Measurements from ENCODE around the gene FGF12. TPM values are rescaled to one million over a fixed set of nuclear protein-coding genes. Genes with fewer than 3 reads are reported as not detected.
A peak's percentile ranks its signal among the peaks of the same experiment; 100 is the strongest.

FGF12 gene
- total RNA-seq, 1 donor from 2014 or later: 136 TPM

- DNase-seq (ENCODE audit: low spot score in 2 of 2) (no peak), FAIRE-seq (no peak)
Measured at GRCh38 chr3:192168202-192168601, 559.1 kb downstream of the FGF12 start.

DNA sequence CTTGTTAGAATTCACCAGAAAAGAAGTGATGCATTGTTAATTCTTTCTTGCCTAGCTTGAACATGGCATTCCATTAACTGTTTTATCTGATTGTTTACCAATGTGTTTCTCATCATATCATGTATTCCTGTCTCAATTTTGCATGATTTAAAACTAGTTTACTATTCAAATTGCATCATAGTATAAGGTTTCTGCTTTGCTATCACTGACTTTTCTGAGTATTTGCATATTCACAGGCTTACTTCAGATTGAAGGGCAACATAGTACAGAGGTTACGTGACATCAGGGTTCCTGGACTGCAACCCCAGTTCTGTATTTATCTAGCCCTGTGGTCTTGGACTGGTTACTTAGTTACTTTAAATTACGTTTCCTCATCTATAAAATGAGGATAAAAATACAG is 561.8 kb downstream of the FGF12 start:
- FAIRE-seq (no peak), DNase-seq (ENCODE audit: low spot score in 2 of 2) (no peak)

- FAIRE-seq: no peak
- no peak for DNase-seq (ENCODE audit: low spot score in 2 of 2)
Measured at GRCh38 chr3:192161661-192162060, 565.7 kb downstream of the FGF12 start.

DNA sequence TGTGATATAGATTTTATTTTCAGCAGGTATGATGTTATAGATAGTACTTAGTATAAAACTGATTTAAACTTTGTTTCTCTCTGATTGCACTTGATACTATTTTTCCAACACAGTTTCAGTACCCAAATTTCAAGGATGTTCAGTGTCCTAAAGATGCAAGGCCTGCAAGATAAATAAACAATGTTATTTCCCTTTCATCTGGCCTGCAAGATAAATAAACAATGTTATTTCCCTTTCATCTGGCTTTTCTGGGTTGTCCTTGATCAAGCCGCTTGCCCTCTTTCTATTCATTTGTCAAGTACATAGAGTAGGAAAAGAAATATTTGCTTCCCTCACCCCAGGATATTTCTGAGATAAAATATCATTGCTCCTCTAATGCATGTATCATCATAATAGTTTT is 571.0 kb downstream of the FGF12 start:
- no peak for DNase-seq (ENCODE audit: low spot score in 2 of 2)
- no peak for FAIRE-seq

DNA sequence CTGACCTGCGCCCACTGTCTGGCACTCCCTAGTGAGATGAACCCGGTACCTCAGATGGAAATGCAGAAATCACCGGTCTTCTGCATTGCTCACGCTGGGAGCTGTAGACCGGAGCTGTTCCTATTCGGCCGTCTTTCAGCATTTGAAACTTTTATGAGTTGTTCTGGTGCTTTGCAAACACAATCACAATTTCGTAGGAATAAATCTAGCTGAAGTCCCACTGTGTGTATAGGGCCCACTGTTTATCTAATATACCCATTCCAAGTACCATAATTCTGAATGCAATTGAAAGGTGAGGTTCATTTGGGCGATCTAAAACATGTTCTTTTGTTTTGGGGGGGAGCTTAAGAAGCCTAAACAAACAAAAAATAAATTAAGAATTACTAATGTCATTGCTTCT is 572.1 kb downstream of the FGF12 start:
- FAIRE-seq: no peak
- no peak for DNase-seq (ENCODE audit: low spot score in 2 of 2)

GRCh38 chr3:192133271-192133670 is 594.1 kb downstream of the FGF12 start:
- DNase-seq (ENCODE audit: low spot score in 2 of 2) (no peak), FAIRE-seq (no peak)

GRCh38 chr3:192130534-192131132 is 596.7 kb downstream of the FGF12 start:
- DNase-seq (ENCODE audit: low spot score in 2 of 2): peak; percentile 10 to 22
- FAIRE-seq: no peak

- DNase-seq (ENCODE audit: low spot score in 2 of 2) (no peak), FAIRE-seq (peak; percentile 8)
Measured at GRCh38 chr3:192129586-192129985, 597.8 kb downstream of the FGF12 start.

GRCh38 chr3:192128922-192129321 is 598.4 kb downstream of the FGF12 start:
- DNase-seq (ENCODE audit: low spot score in 2 of 2): no peak

GRCh38 chr3:192128060-192128459 is 599.3 kb downstream of the FGF12 start:
- FAIRE-seq: no peak

More at GRCh38 chr3:192128922-192129321, 598.4 kb downstream of the FGF12 start:
- FAIRE-seq: no peak

GRCh38 chr3:192122832-192123594 is 604.3 kb downstream of the FGF12 start:
- FAIRE-seq: no peak
- DNase-seq (ENCODE audit: low spot score in 2 of 2): no peak

More at GRCh38 chr3:192128060-192128459, 599.3 kb downstream of the FGF12 start:
- no peak for DNase-seq (ENCODE audit: low spot score in 2 of 2)

- FAIRE-seq (no peak), DNase-seq (ENCODE audit: low spot score in 2 of 2) (no peak)
Measured at GRCh38 chr3:192121923-192122322, 605.4 kb downstream of the FGF12 start.

GRCh38 chr3:192108820-192109219 is 618.5 kb downstream of the FGF12 start:
- FAIRE-seq: no peak
- DNase-seq (ENCODE audit: low spot score in 2 of 2): no peak

GRCh38 chr3:192106543-192106942 is 620.8 kb downstream of the FGF12 start:
- no peak for FAIRE-seq
- DNase-seq (ENCODE audit: low spot score in 2 of 2): no peak

DNA sequence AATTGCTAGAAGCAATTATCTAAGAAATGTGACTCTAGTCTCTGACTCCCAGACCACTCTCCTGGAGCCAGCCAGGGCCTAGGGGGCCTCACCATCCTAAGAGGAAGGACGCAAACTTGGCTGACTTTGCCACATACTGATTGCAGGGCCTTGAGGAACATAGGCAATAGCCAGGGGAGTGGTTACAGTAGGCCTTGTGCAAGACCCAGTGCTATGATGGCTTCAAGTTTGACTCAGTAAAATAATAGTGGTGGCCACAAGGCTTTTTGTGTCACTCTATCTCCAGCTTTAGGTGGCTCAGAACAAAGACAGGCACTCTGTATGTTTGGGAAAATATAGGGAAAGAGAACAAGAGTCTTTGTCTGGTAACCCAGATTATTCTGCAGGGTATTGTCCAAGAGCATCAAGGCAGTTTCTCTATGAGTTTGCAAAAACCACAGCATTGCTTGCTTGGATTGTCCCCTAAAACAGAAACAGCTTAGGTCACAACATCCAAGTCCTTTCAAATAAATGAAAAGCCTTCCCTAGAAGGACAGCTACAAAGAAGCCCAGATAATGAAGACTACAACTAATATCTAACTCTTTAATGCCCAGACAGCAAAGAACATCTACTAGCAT is 634.8 kb downstream of the FGF12 start:
- no peak for FAIRE-seq
- DNase-seq (ENCODE audit: low spot score in 2 of 2): no peak

DNA sequence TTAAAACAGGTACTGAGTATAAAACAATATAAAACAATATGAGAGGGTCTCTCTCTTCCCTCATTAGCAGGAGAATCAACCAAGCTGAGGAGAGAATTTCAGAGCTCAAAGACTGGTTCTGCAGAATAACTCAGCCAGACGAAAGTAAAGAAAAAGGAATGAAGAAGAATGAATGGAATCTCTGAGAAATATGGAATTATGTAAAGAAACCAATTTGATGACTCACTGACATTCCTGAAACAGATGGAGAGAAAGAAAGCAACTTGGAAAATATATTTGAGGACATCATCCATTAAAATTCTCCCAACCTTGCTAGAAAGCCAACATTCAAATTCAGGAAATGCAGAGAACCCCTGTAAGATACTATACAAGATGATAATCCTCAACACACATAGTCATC is 635.5 kb downstream of the FGF12 start:
- no peak for FAIRE-seq
- no peak for DNase-seq (ENCODE audit: low spot score in 2 of 2)

DNA sequence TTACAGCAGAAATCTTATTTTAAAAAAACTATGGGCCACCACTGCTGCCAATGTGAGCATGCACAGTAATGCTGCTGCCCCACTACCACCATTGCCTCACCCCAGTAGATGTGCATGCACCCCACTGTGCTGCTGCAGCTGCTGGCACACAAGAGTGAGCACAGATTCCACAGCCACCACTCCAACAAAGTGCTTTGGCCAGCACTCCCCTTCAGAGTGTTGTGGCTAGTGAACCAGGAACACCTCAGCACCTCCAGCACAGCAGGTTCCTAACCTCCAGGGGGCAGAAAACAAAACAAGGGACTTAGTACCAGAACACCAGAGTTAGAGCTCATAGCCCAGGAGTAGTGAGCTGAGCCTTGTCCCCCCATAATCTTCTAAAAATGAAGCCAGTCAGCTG is 636.8 kb downstream of the FGF12 start:
- no peak for FAIRE-seq
- no peak for DNase-seq (ENCODE audit: low spot score in 2 of 2)

Small RNAs within 50 kb of the gene (small RNA-seq; reads per million reads assigned to genes)
- not detected for gene RF01210
- gene RNU1-20P: not detected

Other genes with a start within 250 kb of the FGF12 start
- 106 TPM for gene MB21D2, start 190.3 kb upstream of the FGF12 start, total RNA-seq

Measured in frontal cortex (tissue), 4 donors.